SKM-1 (cell line): Measurements from ENCODE around the gene ZNF891.

Experiments
- DNase-seq: peaks from one replicate; lab custom pipeline; 2025; ENCODE audit not compliant: unreplicated experiment; lab: John Stamatoyannopoulos, UW

The ZNF891 gene

GRCh38 chr12:133063556-133063955 is 66.5 kb downstream of the ZNF891 start:
- no peak for DNase-seq

- no peak for DNase-seq
Observed at GRCh38 chr12:133061954-133062353, 68.1 kb downstream of the ZNF891 start.

GRCh38 chr12:133058203-133059113 is 71.6 kb downstream of the ZNF891 start:
- no peak for DNase-seq

GRCh38 chr12:133057446-133057845 is 72.6 kb downstream of the ZNF891 start:
- DNase-seq, result no peak
